Stimulated activated CD8-positive, alpha-beta memory T cell treated with anti-CD3 and anti-CD28 coated beads, Interleukin-4, amount 100 ng/mL, for 4 hours (primary cell): ENCODE data around the gene FLRT3.

Source experiments
- DNase-seq, 2 donors: peaks; one replicate each; pipeline ENCODE4 v3.0.0-alpha.2; 2020; ENCODE audit warnings: low read depth in 2 of 2, low spot score in 1 of 2

The FLRT3 gene

DNA sequence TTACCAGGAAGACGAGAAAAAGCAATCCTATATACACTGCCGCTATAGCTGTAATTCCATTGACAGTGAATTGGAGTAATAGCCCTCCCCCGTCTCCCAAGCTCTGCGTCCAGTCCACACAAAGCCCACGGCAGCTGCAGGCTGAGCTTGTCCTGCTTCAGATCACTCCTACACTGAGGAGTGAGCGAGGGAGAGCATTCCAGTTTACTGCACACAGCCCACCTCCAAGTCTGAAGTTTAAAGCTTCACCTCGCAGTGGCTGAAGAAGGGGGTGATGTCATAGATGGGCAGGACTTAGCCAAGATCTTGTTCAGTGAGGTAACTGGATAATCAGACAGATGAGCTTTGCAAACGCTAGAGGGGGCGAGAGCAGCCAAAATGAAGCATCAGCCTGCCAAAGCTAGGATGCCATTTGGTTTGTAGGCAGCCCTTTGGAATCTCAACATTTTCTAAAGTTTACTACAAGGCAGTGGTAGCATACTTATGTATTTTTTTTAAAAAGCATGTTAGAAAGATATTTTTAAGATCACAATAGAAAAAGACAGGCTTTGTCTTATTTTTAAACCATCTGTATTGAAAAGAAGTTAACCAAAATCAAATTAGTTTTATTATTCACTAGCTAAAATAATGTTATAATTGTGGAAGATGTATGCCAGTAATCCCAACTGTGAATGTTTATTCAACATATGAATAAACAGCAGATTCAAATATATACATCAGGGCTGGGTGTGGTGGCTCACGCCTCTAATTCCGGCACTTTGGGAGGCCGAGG is at the start of gene FLRT3:
Gene FLRT3 (minus strand): TSS at position 213 of the 772 bp plus-strand sequence. CDS start 10,106 bp downstream, outside the sequence.
- no peak for DNase-seq

DNA sequence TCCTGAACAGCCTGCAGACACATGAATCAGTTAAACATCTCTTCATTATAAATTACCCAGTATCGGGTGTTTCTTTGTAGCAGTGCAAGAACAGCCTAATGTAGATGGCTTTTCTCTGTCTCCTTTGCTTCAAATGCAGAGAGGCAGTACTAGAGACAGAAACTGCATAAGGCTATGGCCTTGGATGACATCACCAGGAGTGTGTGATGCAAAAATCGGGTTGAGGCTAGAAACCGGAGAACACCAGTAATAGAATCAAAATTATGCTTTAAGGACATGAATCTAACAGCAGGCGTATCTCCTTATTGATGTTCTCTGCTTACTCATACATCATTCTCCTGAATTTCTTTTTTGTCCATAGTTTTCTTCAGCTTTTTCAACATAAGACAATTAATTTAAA is 49.3 kb upstream of the FLRT3 start:
- DNase-seq = no peak

DNA sequence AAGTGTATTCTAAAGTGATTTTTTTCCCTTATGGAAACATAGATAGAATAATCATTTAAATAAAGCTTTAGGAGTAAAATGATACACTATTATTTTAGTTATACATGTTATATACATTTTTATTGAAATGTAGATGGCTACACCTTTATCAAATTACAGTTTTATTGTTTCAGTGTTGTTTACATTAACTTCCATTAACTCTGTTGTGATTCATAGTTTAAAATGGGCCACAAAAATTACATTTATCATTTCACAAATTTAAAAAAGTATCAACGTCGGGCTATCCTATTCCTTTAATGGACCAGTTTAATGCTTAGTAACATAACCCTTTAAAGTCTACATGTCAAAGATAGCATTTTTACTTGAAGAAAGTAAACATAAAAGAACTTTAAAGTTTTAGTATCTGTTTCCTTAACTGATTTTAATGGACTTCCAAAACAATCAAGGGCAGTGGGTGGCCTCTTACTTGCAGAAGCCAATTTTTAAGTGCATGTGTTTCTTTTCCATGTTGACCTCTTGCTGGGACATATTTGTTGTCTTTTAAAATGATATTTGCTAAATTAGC is 47.8 kb upstream of the FLRT3 start:
- DNase-seq = no peak

DNA sequence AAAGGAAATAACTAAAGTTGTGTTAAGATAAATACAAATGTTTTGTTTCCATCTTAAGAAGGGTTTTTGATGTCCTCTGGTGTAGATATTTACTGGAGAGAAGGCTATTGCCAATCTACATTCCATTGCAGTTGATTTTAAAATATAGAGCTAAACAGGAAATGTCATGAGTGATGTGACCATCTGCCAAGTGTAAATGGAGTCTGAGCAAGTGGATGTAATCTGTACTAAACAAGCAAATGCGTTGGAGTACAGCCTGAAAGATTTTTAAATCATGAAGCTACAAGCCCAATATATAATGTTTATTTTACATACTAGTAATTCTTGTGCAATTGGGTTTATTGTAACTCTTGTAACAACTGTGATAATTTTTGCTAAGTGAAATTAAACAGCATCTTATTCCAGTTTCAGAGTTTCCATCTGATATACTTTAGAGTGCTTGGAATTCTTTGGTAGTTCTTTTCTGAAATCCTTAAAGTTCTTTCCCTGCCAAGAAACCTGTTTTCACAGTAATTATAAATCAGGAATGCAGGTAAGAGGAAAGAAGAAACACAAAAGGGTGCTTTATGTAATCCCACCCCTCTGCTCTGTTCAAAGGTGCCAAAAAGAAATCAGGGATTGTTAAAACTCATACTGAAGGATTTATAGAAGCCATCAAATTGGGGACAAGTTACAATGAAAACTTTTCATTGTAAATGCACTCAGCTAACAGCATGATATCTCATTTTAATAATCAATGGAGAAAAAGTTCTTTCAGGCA is 47.2 kb upstream of the FLRT3 start:
- DNase-seq = no peak

DNA sequence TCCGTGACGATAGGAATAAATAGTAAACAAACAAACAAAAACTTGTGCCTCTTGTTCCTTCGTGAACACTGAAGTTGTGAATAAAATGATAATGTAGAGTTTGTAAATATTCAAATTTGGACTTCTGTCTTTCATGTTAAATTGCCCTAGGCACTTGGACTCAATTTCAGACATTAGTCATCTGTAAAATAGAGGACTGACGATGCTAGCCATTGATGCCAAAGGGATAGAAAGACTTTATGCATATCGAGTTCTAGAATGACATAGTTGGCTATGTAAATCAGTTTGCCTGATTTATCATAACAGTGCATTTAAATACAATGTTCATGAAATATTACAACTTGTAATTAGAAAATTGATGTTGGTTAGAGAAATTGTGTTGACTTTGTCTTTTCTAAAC is 45.9 kb upstream of the FLRT3 start:
- DNase-seq = no peak

DNA sequence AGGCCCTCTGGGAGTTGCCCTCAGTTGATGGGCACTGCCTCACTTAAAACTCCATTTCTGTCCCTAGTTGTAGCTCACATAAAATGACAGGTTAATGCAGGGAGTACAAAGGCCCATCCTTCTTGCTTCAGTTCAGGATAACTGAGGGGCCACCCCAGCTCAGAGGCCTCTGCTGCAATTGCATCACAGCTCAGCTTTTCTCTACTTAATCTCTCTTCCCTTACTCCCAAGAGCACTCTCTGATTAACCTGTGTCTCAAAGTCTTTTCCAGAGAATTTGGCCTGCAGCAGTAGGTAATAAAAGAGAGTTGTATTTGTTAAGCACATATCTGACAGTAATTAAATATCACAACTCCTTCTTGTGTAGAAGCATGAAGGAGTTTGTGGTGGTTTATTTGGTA is 40.9 kb upstream of the FLRT3 start:
- DNase-seq = no peak

DNA sequence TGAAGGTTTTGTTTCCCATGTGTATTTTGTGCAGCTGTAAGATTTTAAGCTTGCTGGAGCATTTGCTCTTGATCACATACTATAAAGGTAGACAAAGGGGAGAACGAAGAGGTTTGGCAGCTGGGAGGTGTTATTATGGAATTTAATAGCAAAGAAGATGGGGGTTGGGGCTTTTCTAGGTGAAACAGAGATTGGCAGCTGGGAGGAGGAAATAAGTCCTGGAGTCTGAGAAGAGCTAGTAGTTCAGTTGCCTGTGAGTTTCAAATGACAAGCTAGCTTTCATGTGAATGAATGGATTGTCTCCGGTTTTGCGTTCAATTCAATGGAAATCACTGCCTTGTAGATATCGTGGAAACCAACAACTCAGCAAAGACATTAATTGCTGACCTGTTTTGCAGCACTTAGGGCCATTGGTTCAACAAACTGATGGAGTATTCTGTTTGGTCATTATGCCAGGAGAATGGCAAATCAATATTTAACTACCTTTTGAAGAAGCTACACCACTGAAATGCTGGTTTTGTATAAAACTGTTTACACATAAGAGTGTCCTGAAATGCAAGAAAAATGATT is 38.1 kb upstream of the FLRT3 start:
- DNase-seq = no peak

DNA sequence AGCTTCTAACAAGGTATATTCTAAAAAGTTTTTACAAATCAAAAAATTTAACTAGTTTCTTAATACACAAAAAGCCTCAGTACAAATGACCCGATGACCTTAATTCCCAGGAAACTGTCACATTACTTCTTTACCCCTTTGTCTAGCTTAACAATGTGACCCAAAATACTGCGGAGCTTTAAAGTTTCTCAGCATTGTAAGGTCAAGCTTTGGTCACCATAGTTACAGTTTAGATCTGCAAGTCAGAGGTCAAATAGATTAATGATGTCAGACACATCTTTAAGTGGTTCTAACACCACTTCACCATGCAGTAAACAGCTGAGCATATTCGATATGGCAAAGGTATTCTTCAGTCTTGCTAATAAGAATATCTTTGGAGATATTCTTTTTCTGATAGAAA is 36.8 kb upstream of the FLRT3 start:
- no peak for DNase-seq

DNA sequence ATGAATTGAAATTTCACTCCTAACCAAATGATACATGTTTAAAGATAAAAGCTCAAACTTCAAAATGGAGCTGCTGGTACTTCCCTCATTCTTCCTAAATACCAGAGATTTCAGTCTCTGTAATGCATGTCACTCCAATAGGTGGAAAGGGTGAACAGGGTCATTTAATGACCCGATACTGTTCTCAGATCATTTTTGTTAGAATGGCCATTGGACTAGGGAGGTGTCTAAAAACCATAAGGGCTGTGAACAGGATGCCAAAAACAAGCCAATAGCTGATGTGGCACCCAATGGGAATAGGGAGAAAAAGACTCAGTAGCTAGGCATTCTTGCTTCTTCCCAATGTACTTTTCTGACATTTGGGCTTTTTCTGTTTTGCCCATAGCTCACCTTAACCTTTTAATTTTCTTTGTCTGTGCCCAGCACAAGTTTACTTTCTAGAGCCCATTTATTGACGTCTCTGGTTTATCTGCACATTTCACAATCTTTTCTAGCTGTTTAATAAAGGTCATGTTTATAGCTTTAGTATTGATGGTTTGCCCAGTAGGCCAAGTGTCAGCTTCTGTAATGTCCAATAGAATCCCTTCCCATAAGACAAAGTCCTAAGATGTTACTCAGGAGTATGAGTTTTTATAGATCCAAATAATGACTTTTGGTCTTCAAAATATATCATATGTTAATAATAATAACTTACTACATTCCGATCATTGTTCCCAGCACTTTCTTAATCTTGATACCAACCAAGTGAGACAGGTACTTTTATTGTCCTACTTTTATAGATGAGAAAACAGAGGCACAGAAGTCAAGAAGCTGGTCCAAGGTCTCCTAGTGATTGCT is 24.3 kb upstream of the FLRT3 start:
- no peak for DNase-seq

DNA sequence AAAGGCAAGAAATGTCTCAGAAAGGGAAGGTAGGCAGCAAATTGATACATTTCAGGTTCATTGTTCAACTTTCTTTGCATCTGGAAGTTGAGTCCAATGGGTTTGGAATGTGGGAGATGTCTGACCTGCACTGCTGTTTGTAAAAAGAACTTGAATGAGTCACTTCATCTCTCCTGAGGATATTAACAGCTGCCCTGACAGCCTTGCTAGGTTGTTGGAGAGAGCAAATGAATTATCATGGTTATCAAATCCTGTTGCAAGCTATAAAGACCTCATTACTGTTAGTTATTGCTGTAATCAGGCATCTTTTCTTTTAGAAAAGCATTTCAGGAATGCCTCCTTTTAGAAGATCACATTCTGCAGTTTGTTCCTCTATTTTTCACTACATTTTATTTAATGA is 23.0 kb upstream of the FLRT3 start:
- no peak for DNase-seq

DNA sequence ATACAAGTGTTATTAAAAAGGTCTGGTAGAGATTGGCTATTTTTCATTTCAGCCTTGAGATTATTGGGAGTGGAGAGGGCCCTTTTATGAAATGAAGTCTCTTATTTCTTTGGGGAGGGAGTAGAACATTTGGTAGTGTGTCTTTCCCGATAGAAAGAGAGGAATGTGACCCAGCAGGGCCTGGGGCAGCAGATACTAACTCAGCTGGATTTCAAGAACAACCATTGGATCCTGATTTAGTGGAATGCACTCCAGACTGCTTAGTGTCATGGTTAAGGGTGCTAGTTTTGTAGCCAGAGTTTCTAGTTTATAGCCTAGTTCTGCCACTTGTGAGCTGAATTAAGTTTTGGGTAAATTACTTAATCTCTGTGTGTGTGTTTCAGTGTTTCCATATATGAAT is 18.4 kb upstream of the FLRT3 start:
- no peak for DNase-seq

DNA sequence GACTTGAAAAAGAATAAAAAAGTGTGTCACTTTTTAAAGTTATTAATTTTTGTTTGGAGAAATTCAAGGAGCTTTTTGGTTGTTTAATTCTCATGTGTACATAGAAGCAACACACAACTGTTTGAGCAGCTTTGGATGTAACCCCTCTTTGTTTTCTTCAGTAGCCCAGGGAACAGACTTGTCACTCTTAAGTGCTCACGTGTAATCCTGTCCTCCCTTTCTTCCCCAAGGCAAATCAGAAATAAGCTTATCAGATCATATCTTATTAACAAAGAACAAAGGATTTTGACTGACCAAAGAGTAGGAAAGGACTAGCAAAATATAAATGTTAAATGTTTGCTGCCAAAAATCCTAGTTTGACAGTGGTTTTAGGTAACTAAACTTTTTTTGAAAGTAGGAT is 7.3 kb upstream of the FLRT3 start:
- DNase-seq = no peak

DNA sequence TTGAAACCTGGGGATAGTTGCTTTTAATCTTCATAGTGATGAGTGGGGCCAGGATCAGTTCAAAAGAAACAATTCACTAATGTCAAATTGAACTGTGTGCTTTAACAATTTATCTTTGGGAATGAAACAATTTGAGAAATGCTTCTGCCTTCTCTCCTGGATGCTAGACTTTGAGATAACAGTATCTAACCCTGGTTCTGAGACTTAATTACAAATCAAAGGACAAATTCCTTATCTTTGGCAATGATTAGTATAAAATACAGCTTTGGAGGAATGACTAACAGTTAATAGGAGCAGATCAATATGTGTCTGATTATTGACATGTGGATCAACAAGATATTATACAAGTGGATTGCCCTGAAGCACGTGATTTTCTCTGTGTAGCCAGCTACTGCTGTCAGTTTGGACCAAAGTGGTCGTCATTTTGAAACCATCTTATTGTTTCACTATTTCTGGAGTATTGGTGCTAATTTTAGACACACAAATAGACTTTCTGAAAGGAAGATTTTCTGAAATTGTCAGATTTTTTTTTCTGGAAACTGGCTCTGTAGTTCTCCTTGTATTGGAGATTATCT is 6.2 kb upstream of the FLRT3 start:
- DNase-seq = no peak

DNA sequence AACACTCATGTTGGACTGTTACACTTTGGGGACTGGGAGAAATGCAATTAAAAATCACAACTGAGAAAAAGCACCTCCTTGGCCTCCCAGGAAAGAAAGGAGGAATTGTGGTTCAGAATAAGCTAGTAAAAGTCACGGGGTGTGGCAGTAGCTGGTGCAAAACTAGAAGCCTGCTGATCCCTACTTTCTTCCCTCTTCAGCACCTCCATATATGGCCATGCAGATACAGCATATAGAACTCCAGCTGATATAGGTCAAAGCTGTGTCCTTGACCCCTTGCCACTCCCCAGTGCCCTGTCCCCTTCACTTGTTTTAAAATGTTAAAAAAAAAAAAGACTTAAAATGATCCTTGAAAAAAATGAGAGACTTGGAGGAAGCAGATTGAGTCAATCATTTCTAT is 5.5 kb upstream of the FLRT3 start:
- DNase-seq = no peak

DNA sequence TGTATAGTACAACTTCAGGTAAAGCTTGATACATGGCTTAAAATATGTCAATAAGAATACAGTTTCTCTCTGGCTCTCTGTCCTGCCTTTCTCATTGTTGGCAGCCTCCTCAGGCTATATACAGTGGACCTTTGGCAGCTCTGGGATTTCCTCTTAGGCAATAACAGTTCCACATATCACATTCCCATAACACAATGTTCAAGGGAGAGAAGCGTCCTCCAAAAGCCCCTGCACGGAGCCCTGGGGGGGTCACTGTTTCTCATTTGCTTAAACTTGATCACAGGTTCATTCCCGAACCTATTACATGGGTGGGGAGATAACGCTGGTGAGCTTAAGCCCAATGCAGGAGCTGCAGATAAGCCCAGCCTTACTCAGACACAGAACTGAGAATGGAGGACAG is 4.4 kb upstream of the FLRT3 start:
- DNase-seq = no peak

DNA sequence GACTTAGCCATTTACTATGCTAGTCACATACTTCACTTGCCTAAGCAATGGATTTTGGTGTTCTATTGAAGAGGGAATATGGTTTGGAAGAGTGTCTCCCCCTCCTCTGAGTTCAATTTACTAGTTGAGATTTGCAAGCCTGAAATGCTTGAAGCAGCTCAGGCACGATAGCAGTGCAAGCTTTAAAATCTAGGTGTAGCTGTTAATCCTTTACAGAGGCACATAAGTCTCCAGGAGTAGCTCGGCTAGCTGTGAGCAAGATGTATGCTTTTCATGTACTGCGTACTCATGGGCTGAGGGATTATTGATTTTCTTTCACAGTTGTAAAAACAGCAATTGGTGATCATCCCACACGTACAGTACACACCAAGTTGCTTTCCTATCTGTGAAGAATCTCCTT is 726 bp downstream of the FLRT3 start:
- DNase-seq = no peak

DNA sequence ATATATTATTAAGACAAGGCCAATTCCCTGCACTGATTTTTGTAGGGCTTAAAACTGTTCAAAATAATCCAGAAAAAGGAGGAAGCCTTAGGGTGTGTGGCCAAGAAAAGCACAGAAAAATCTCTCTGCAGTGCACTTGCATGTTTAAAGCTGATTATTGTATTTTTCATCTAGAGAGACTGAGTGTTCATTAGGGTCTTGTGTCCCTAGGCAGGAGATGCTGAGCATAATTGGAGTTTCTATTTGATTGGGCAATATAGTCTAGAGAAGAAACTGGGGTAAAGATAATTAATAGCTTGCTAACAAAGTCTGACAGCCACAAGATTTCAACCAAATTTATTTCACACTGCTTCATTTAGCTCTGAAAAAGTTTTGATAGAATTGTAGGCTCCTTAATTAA is 2.4 kb downstream of the FLRT3 start:
- no peak for DNase-seq

DNA sequence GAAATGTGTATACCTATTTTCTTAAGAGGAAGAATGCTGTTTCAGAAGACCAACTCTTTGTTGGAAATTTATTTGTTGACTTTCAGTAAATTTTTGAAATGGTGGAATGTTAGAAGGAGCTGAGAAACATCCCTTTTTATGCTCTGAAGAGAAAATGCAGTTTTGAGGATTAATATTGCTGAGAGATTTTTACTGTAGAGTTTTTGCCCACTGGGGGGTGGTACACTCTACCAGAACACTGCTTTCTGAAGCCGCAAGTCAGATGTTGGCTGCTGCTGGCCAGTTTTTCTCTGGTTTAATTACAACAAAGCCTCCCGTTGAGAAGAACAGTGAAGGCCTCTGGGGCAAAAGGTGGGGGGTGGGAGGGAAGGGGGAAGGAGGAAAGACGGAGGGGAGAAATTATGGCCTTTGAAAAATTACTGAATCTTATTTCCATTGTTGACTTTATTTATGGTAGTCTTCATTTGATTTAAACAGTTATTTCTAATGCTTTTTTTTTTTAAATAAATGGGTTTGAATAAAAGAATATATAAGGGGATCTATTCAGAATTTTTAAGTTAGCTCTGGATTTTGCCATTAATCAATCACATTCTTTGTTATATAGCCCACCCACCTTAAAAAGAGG is 3.0 kb downstream of the FLRT3 start:
- DNase-seq = no peak

DNA sequence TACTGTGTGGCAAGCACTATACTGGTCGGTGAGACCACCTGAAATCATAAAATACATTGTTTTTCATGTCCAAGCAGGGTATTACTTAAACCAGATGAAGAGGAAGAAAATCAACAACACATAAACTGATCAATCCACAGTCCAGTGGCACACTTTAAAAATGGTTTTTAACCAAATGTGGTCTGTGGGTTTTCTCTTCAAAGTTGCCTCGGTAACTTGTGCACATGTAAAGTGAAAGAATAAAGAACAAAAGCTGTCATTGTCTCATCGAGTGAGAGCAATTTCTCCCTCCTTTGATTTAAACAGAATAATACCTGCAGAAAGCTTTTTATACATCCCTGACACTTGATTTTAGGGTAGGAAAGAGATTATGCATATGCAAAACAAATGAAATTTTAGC is 3.7 kb downstream of the FLRT3 start:
- DNase-seq = no peak

DNA sequence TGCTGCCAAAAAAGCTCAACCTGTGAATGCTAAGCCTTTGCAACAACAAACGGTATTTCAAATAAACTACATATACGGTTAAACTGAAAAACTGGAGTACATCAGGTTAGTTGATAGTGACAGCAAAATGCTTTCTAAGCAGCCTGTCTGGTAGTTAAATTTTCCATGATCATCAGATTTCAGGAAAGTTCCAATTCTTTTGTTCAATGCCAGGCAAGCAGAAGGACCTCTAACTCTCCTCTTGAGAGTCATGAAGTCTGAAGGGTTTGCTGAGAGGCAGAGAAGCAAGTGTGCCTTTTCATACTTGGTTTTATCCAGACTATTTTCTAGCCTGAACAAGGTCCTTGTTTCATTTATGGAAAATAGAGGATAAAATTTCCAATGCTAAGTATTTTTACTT is 4.5 kb downstream of the FLRT3 start:
- no peak for DNase-seq
